Neuronal stem cell (in vitro differentiated cells): Measurements from ENCODE around the gene VTI1A.

Experiments
- DNase-seq: peaks from one replicate; pipeline ENCODE4 v3.0.0-alpha.2; 2013; ENCODE audit warnings: low spot score
- H2AFZ ChIP-seq: one replicate; pipeline ENCODE4 v1.6.1; 2013; ENCODE audit warnings: mild to moderate bottlenecking, low read length, inconsistent platforms
- H2AK5ac ChIP-seq: 2 replicates; pipeline ENCODE4 v1.6.1; 2013; ENCODE audit warnings: low read depth, mild to moderate bottlenecking, inconsistent platforms, low read length, moderate library complexity, mixed read lengths
- H2BK120ac ChIP-seq: 2 replicates; pipeline ENCODE4 v1.6.1; 2013; ENCODE audit warnings: low read depth, mild to moderate bottlenecking, inconsistent platforms, low read length, moderate library complexity, mixed read lengths
- H2BK12ac ChIP-seq: one replicate; pipeline ENCODE4 v1.6.1; 2013; ENCODE audit warnings: low read length, inconsistent platforms
- H2BK15ac ChIP-seq: 2 replicates; pipeline ENCODE4 v1.6.1; 2013; ENCODE audit warnings: mild to moderate bottlenecking, low read length, inconsistent platforms, mixed read lengths
- H2BK5ac ChIP-seq: one replicate; pipeline ENCODE4 v1.6.1; 2013; ENCODE audit warnings: inconsistent platforms, mild to moderate bottlenecking, low read length, moderate library complexity
- H3K14ac ChIP-seq: one replicate; pipeline ENCODE4 v1.6.1; 2013; ENCODE audit warnings: low read length, inconsistent platforms
- H3K18ac ChIP-seq: 2 replicates; pipeline ENCODE4 v1.6.1; 2013; ENCODE audit warnings: low read length, inconsistent platforms
- H3K23ac ChIP-seq: 2 replicates; pipeline ENCODE4 v1.6.1; 2013; ENCODE audit warnings: low read depth, mild to moderate bottlenecking, mixed read lengths, low read length, inconsistent platforms; ENCODE audit not compliant: poor library complexity
- H3K27ac ChIP-seq: replicated peaks from 3 replicates; pipeline ENCODE4 v1.5.1; 2013; ENCODE audit warnings: low read length, inconsistent platforms
- H3K27me3 ChIP-seq, 3 experiments: 2 replicates each; pipeline ENCODE4 v1.6.1; 2013; ENCODE audit warnings: low read length in 3 of 3, mild to moderate bottlenecking in 2 of 3, inconsistent platforms in 1 of 3, low read depth in 1 of 3, mixed read lengths in 1 of 3, moderate library complexity in 1 of 3; ENCODE audit not compliant: control insufficient read depth in 3 of 3, insufficient read depth in 3 of 3
- H3K36me3 ChIP-seq, 2 donors: replicated peaks in 1 of 2; 2 replicates each; pipeline ENCODE4 v1.6.1; 2013; ENCODE audit warnings: low read length in 2 of 2; ENCODE audit not compliant: control insufficient read depth in 2 of 2, insufficient read depth in 2 of 2
- H3K4ac ChIP-seq: 2 replicates; pipeline ENCODE4 v1.6.1; 2013; ENCODE audit warnings: inconsistent platforms, mild to moderate bottlenecking, low read length, moderate library complexity
- H3K4me1 ChIP-seq, 2 donors: 1 replicate in 1 of 2; 2 replicates in 1 of 2; pipeline ENCODE4 v1.6.1; 2013; ENCODE audit warnings: low read length in 2 of 2, low read depth in 1 of 2; ENCODE audit not compliant: control insufficient read depth in 2 of 2, insufficient read depth in 1 of 2
- H3K4me2 ChIP-seq: one replicate; pipeline ENCODE4 v1.6.1; 2013; ENCODE audit warnings: mild to moderate bottlenecking, low read length, inconsistent platforms; ENCODE audit not compliant: insufficient read depth, poor library complexity, severe bottlenecking
- H3K4me3 ChIP-seq, 2 donors: 2 replicates each; pipeline ENCODE4 v1.5.1; 2013; ENCODE audit warnings: low read length in 2 of 2, mild to moderate bottlenecking in 2 of 2, inconsistent platforms in 1 of 2, moderate library complexity in 1 of 2
- H3K79me1 ChIP-seq: one replicate; pipeline ENCODE4 v1.6.1; 2013; ENCODE audit warnings: low read depth, mild to moderate bottlenecking, inconsistent platforms, low read length, moderate library complexity
- H3K9ac ChIP-seq: one replicate; pipeline ENCODE4 v1.6.1; 2013; ENCODE audit warnings: mild to moderate bottlenecking, low read depth, low read length, inconsistent platforms; ENCODE audit not compliant: poor library complexity
- H3K9me3 ChIP-seq, 2 donors: replicated peaks in 1 of 2; 2 replicates each; pipeline versions ENCODE3 to v1.6.1; 2013; ENCODE audit warnings: low read length in 2 of 2, mild to moderate bottlenecking in 2 of 2, inconsistent platforms in 1 of 2, low read depth in 1 of 2, mixed read lengths in 1 of 2, moderate library complexity in 1 of 2; ENCODE audit not compliant: control insufficient read depth in 2 of 2, insufficient read depth in 1 of 2
- H4K8ac ChIP-seq: one replicate; pipeline ENCODE4 v1.6.1; 2013; ENCODE audit warnings: low read depth, mild to moderate bottlenecking, inconsistent platforms, low read length, moderate library complexity
- H4K91ac ChIP-seq: one replicate; pipeline ENCODE4 v1.6.1; 2013; ENCODE audit warnings: low read length, low read depth, mild to moderate bottlenecking, inconsistent platforms; ENCODE audit not compliant: poor library complexity
- WGBS, 2 donors: extraction: QIAGEN DNeasy Blood & Tissue Kit; methylation state at CpG; one replicate each; pipeline ENCODE4 v1.1.7; 2013; ENCODE audit warnings: missing lambda C conversion rate in 2 of 2, mixed read lengths in 1 of 2; ENCODE audit not compliant: insufficient read length in 2 of 2, insufficient replicate concordance in 1 of 2; ENCODE audit errors: extremely low coverage in 2 of 2; 5-methylcytosine and 5-hydroxymethylcytosine counted together

VTI1A gene

DNA sequence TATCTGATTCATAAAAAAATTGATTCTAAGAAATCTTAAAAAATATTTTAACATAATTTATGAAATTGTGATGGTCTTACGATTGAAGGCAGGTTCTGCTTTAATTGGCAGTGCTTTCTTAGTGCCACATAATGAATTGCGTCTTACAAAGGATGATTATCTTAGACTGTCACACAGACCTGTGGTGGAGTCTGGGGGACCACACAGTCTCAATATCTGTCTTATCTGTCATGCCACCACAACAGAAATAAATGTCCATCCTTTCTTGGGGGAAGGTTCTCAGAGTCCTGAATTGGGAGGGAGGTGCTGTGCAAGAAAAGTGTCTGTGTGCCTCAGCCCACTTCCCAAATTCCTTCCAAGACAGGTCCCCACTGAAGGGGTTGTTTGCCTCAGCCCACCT, 34.3 kb upstream of the VTI1A start:
- no peaks in the 10 kb centered on the region for H3K9me3 ChIP-seq
- no peak for DNase-seq
- H2BK5ac ChIP-seq: no peak overlapping the region
- H4K91ac ChIP-seq: no peak overlapping the region
- no peak overlapping the region for H2AFZ ChIP-seq
- WGBS, 2 donors: no CpG with 5 or more reads among the region's 2 CpGs
- H3K27ac ChIP-seq: no peak overlapping the region
- no peak overlapping the region for H2BK15ac ChIP-seq
- no peak overlapping the region for H3K4me3 ChIP-seq
- H3K4ac ChIP-seq: no peak overlapping the region
- no peak overlapping the region for H3K23ac ChIP-seq
- H3K4me2 ChIP-seq: no peak overlapping the region
- H3K18ac ChIP-seq: no peak overlapping the region
- no peak overlapping the region for H2AK5ac ChIP-seq
- H2BK120ac ChIP-seq: no peak overlapping the region
- no peaks in the 10 kb centered on the region for H3K27me3 ChIP-seq
- no peak overlapping the region for H3K14ac ChIP-seq
- H3K9ac ChIP-seq: no peak overlapping the region
- no peak overlapping the region for H2BK12ac ChIP-seq
- no peaks in the 10 kb centered on the region for H3K4me1 ChIP-seq
- no peaks in the 10 kb centered on the region for H3K36me3 ChIP-seq
- H4K8ac ChIP-seq: no peak overlapping the region
- no peaks in the 10 kb centered on the region for H3K79me1 ChIP-seq

DNA sequence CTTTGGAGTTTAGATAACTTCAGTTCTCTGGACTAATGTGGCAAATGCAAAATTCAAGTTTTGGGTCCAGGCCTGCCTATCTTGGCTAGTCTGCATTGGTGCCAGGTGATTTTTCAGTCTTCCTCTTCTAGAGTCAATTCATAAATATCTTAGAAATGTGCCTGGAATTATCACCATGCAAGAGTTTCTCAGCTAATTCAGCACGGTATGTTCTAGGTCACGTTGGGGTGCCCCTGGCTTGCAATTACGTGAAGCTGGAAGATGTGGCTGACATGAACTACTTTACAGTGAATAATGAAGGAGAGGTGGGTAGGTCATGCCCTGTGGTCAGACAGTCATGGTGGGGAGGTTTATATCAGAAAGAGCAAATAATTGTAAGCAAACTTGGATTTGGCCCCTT, 25.3 kb upstream of the VTI1A start:
- H3K4ac ChIP-seq: no peak overlapping the region
- H2BK5ac ChIP-seq: no peak overlapping the region
- no CpG with 5 or more reads among the region's 3 CpGs for WGBS, 2 donors
- H2AFZ ChIP-seq: no peak overlapping the region
- no peak overlapping the region for H3K18ac ChIP-seq
- H3K4me2 ChIP-seq: no peak overlapping the region
- no peaks in the 10 kb centered on the region for H3K79me1 ChIP-seq
- H2AK5ac ChIP-seq: no peak overlapping the region
- H3K27ac ChIP-seq: no peak overlapping the region
- H3K9ac ChIP-seq: no peak overlapping the region
- no peak overlapping the region for H3K4me3 ChIP-seq
- H3K9me3 ChIP-seq: no peaks in the 10 kb centered on the region
- H4K91ac ChIP-seq: no peak overlapping the region
- no peak overlapping the region for H4K8ac ChIP-seq
- no peak overlapping the region for H3K14ac ChIP-seq
- H3K4me1 ChIP-seq: peaks cover 0 to 2% of the 10 kb centered on the region in 2 donors
- H2BK15ac ChIP-seq: no peak overlapping the region
- no peaks in the 10 kb centered on the region for H3K27me3 ChIP-seq
- H2BK120ac ChIP-seq: no peak overlapping the region
- DNase-seq: no peak
- no peak overlapping the region for H2BK12ac ChIP-seq
- H3K23ac ChIP-seq: no peak overlapping the region
- H3K36me3 ChIP-seq: no peaks in the 10 kb centered on the region

GRCh38 chr10:112424651-112425050, 22.4 kb upstream of the VTI1A start:
- peak overlapping the region; percentile 58 for H3K27ac ChIP-seq

GRCh38 chr10:112426111-112426510, 20.9 kb upstream of the VTI1A start:
- no peak overlapping the region for H3K4ac ChIP-seq
- no peaks in the 10 kb centered on the region for H3K9me3 ChIP-seq
- no peak overlapping the region for H2BK12ac ChIP-seq
- H2BK120ac ChIP-seq: no peak overlapping the region
- H3K36me3 ChIP-seq: peaks cover 4 to 31% of the 10 kb centered on the region in 2 donors
- no peak overlapping the region for H2AFZ ChIP-seq
- H3K18ac ChIP-seq: peak overlapping the region; percentile 48
- no peak overlapping the region for H3K23ac ChIP-seq
- H3K4me2 ChIP-seq: no peak overlapping the region
- H4K91ac ChIP-seq: no peak overlapping the region
- no peak overlapping the region for H3K4me3 ChIP-seq
- peaks cover 0 to 2% of the 10 kb centered on the region in 2 donors for H3K4me1 ChIP-seq
- no peaks in the 10 kb centered on the region for H3K27me3 ChIP-seq
- no peak overlapping the region for H2BK15ac ChIP-seq
- no peak overlapping the region for H3K9ac ChIP-seq
- no peak overlapping the region for H3K27ac ChIP-seq
- WGBS, 2 donors: no CpG with 5 or more reads among the region's 2 CpGs
- no peak overlapping the region for H4K8ac ChIP-seq
- no peak for DNase-seq
- no peak overlapping the region for H2BK5ac ChIP-seq
- H3K14ac ChIP-seq: no peak overlapping the region
- H2AK5ac ChIP-seq: no peak overlapping the region
- H3K79me1 ChIP-seq: no peaks in the 10 kb centered on the region

More at GRCh38 chr10:112424651-112425050, 22.4 kb upstream of the VTI1A start:
- H2BK12ac ChIP-seq: no peak overlapping the region
- no peak overlapping the region for H2BK5ac ChIP-seq
- peaks cover 2 to 16% of the 10 kb centered on the region in 2 donors for H3K36me3 ChIP-seq
- H3K9me3 ChIP-seq: no peaks in the 10 kb centered on the region
- H3K4me2 ChIP-seq: no peak overlapping the region
- no peak overlapping the region for H4K8ac ChIP-seq
- H2AK5ac ChIP-seq: no peak overlapping the region
- no peaks in the 10 kb centered on the region for H3K79me1 ChIP-seq
- no peak overlapping the region for H3K18ac ChIP-seq
- no peak overlapping the region for H2BK15ac ChIP-seq
- no CpG with 5 or more reads among the region's 2 CpGs for WGBS, 2 donors
- no peak overlapping the region for H3K4me3 ChIP-seq
- H2AFZ ChIP-seq: no peak overlapping the region
- no peak overlapping the region for H3K14ac ChIP-seq
- H3K23ac ChIP-seq: no peak overlapping the region
- H3K9ac ChIP-seq: no peak overlapping the region
- H3K4ac ChIP-seq: no peak overlapping the region
- H2BK120ac ChIP-seq: no peak overlapping the region
- H4K91ac ChIP-seq: no peak overlapping the region
- peak; percentile 24 for DNase-seq
- H3K27me3 ChIP-seq: no peaks in the 10 kb centered on the region
- peaks cover 0 to 2% of the 10 kb centered on the region in 2 donors for H3K4me1 ChIP-seq
